ENCODE measurements around the gene PHF19. TPM values are rescaled to one million over a fixed set of nuclear protein-coding genes. Genes with fewer than 3 reads are reported as not detected.

PHF19 gene
- total RNA-seq, 1 experiment from 2014 or later = 66.8 TPM

GRCh38 chr9:120926397-120926928, 49.5 kb upstream of the PHF19 start, which contains the start of gene TRAF1:
TRAF1 (minus strand) TSS chr9:120926796; CDS start chr9:120926075, 721 bp downstream.
- no peak within 1 kb of the TSS for H2AK5ac ChIP-seq (ENCODE audit: insufficient read length, low read length)
- no peak within 1 kb of the TSS; a peak in 1 of 5 replicates for H3K4me3 Mint-ChIP-seq

More at GRCh38 chr9:120926397-120926928, 49.5 kb upstream of the PHF19 start, which contains the start of gene TRAF1:
- DNase-seq = no peak
- Histone ChIP-seq H3K18ac (ENCODE audit: insufficient read length, low read depth, low read length) (peak within 1 kb of the TSS; percentile 41), H3K9me3 (ENCODE audit: control insufficient read depth, low read depth, low read length) (no peaks in the 10 kb centered on the region), H3K4me2 (ENCODE audit: insufficient read depth, insufficient read length, low read length) (no peak within 1 kb of the TSS), H3T11ph (ENCODE audit: low read length) (no peak within 1 kb of the TSS), H3K27ac (ENCODE audit: insufficient read length, low read depth, low read length) (no peak within 1 kb of the TSS), H2BK12ac (ENCODE audit: insufficient read length, low read depth, low read length) (no peak within 1 kb of the TSS), H4K5ac (ENCODE audit: insufficient read length, low read depth, low read length) (no peak within 1 kb of the TSS), H4K20me1 (ENCODE audit: control insufficient read depth, insufficient read depth, insufficient read length) (no peaks in the 10 kb centered on the region), H2BK20ac (ENCODE audit: low read depth, low read length, poor library complexity, severe bottlenecking) (no peak within 1 kb of the TSS), H3K79me2 (ENCODE audit: insufficient read depth, low read length) (no peaks in the 10 kb centered on the region), H3K23me2 (ENCODE audit: insufficient read length, low read depth, low read length, poor library complexity, severe bottlenecking) (peaks cover 10% of the 10 kb centered on the region), H2AFZ (ENCODE audit: low read length) (no peak within 1 kb of the TSS), H2BK15ac (ENCODE audit: low read depth, low read length) (no peak within 1 kb of the TSS), H3K27me3 (ENCODE audit: insufficient read depth, low read length) (no peaks in the 10 kb centered on the region), H3K9ac (ENCODE audit: extremely low read depth, insufficient read length, low read length) (no peak within 1 kb of the TSS), H3K4ac (ENCODE audit: low read depth, low read length) (no peak within 1 kb of the TSS), H4K91ac (ENCODE audit: insufficient read length, low read depth, low read length) (no peak within 1 kb of the TSS), H3K23ac (ENCODE audit: insufficient read length, low read depth, low read length) (no peak within 1 kb of the TSS), H3K79me1 (ENCODE audit: insufficient read depth, low read depth, low read length, poor library complexity, severe bottlenecking) (no peaks in the 10 kb centered on the region), H3K14ac (ENCODE audit: insufficient read depth, low read length) (peak within 1 kb of the TSS; percentile 61), H3K56ac (ENCODE audit: insufficient read length, low read depth, low read length) (no peak within 1 kb of the TSS), H3K4me1 (ENCODE audit: insufficient read depth, low read length) (peaks cover 4% of the 10 kb centered on the region; the same call in 1 of the 2 replicates), H2BK5ac (ENCODE audit: insufficient read length, low read length) (no peak within 1 kb of the TSS), H4K8ac (replicated peaks; ENCODE audit: insufficient read length, low read depth, low read length) (no peak within 1 kb of the TSS), H2BK120ac (ENCODE audit: low read depth, low read length, poor library complexity, severe bottlenecking) (no peak within 1 kb of the TSS)
- Mint-ChIP-seq H3K4me1 (peaks cover 35 to 49% of the 10 kb centered on the region in 2 experiments), H3K27me3 (ENCODE audit: low read depth) (peaks cover 12% of the 10 kb centered on the region), H3K36me3 (ENCODE audit: insufficient read depth in 1 of 3, low read depth in 3 of 3) (no peaks in the 10 kb centered on the region), H3K9me3 (no peaks in the 10 kb centered on the region), H3K27ac (no peak within 1 kb of the TSS; a peak in 1 of 7 replicates)
- WGBS (ENCODE audit: extremely low coverage, insufficient read length, low lambda C conversion rate) = no CpG with 5 or more reads among the region's 6 CpGs
- TF ChIP-seq, protein P1, sequence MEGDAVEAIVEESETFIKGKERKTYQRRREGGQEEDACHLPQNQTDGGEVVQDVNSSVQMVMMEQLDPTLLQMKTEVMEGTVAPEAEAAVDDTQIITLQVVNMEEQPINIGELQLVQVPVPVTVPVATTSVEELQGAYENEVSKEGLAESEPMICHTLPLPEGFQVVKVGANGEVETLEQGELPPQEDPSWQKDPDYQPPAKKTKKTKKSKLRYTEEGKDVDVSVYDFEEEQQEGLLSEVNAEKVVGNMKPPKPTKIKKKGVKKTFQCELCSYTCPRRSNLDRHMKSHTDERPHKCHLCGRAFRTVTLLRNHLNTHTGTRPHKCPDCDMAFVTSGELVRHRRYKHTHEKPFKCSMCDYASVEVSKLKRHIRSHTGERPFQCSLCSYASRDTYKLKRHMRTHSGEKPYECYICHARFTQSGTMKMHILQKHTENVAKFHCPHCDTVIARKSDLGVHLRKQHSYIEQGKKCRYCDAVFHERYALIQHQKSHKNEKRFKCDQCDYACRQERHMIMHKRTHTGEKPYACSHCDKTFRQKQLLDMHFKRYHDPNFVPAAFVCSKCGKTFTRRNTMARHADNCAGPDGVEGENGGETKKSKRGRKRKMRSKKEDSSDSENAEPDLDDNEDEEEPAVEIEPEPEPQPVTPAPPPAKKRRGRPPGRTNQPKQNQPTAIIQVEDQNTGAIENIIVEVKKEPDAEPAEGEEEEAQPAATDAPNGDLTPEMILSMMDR (conservative IDR thresholded peaks at IDR 0.05) = no peak

Data from H9 (cell line).